ENCODE measurements around the gene CCDC6.
"Not testable (repeated sequence)": the region's sequence is repeated elsewhere in the genome, so short reads cannot be mapped to it uniquely, and the experiment has no call there.

Gene CCDC6

GRCh38 chr10:59812519-59813122, 93.7 kb downstream of the CCDC6 start:
- no peak for DNase-seq (ENCODE audit: low read depth in 2 of 2)

GRCh38 chr10:59809644-59809974, 96.7 kb downstream of the CCDC6 start:
- no peak for DNase-seq (ENCODE audit: low read depth in 2 of 2)

GRCh38 chr10:59808896-59809643, 97.3 kb downstream of the CCDC6 start:
- DNase-seq (ENCODE audit: low read depth in 2 of 2), result peak; percentile 34 to 36

- no peak for DNase-seq (ENCODE audit: low read depth in 2 of 2)
Observed at GRCh38 chr10:59807629-59808620, 98.4 kb downstream of the CCDC6 start.

DNA sequence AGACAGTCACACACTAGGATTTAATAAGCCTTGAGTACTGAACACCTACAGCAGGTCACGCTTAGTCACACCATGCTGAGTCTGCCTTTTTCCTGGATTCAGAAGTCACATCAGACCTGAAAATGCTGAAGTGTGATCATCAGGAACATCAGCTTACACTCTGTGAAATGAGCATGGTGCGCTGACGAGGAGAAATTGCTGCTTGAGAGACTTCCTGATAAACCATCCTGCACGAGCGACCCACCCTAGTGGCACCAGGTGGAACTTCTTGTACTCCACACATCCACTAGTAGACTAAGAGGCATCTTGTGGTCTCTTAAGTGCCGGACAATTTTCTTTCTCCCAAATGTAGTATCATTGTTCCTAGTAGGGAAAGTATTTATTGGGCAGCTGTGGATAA, 101.3 kb downstream of the CCDC6 start:
- DNase-seq (ENCODE audit: low read depth in 2 of 2), result no peak

DNA sequence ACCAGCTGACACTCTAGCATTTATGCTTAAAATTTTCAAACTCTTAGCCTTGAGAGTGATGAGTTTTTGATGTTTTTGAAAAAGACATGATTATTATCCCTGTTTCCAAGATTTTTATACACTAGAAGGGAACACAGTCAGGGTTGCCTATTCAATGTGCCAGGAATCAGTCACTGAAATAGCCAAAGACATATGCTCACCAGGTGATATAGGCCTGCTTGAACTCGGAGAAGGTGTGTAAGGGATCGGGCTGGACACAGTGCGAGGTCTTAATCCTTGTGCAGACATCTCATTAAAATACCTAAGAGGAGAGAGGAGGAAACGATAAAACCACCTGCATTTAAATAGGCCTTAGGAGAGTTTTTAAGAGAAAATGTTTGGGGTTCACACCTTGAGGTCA, 102.1 kb downstream of the CCDC6 start:
- DNase-seq (ENCODE audit: low read depth in 2 of 2), result no peak

- DNase-seq (ENCODE audit: low read depth in 2 of 2), result no peak
Observed at GRCh38 chr10:59803714-59804113, 102.6 kb downstream of the CCDC6 start.

GRCh38 chr10:59801171-59801570, 105.2 kb downstream of the CCDC6 start:
- no peak for DNase-seq (ENCODE audit: low read depth in 2 of 2)

GRCh38 chr10:59799421-59799820, 106.9 kb downstream of the CCDC6 start:
- DNase-seq (ENCODE audit: low read depth in 2 of 2), result no peak

- DNase-seq (ENCODE audit: low read depth in 2 of 2), result no peak
Observed at GRCh38 chr10:59793919-59794318, 112.4 kb downstream of the CCDC6 start.

GRCh38 chr10:59792812-59793211, 113.5 kb downstream of the CCDC6 start:
- DNase-seq (ENCODE audit: low read depth in 2 of 2), result no peak

- no peak for DNase-seq (ENCODE audit: low read depth in 2 of 2)
Observed at GRCh38 chr10:59791601-59792000, 114.8 kb downstream of the CCDC6 start.

DNA sequence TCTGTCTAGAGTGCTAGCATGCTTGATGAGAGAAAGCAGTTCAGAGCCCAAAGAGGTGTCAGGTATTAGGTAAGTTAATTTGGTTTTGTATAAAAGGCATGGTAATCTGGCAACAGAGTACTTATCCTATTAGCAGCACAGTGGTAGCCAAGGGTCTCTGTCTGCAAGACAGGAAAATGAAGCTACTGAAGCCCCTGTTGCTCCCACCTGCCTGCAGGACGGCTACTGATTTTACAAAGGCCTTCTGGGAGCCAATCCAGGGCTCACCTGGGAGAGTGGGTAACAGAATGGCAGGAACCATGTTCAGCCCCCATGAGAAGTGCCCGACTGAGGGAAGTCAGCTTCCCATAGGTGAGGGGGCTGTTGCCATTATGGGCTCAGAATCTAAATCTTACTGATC, 116.3 kb downstream of the CCDC6 start:
- DNase-seq (ENCODE audit: low read depth in 2 of 2), result not testable (repeated sequence)

DNA sequence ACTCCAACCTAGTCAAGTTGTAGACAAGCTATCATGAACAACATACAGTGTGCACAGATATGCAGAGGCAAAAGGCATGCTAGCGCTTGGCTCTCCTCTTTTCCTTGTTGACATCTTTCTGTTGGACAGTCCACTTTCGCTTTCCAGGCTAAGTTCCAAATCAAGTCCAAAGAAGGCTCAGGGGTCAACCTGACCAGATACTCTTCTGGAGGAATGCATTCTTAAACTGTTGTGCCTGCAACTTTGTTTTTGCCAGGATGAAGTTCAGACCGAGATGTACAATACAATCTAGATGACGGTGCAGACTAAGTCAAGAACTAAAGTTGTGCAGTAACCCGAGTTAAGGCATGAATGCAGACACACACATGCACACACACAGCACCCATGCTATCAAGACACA, 117.4 kb downstream of the CCDC6 start:
- DNase-seq (ENCODE audit: low read depth in 2 of 2), result not testable (repeated sequence)

DNA sequence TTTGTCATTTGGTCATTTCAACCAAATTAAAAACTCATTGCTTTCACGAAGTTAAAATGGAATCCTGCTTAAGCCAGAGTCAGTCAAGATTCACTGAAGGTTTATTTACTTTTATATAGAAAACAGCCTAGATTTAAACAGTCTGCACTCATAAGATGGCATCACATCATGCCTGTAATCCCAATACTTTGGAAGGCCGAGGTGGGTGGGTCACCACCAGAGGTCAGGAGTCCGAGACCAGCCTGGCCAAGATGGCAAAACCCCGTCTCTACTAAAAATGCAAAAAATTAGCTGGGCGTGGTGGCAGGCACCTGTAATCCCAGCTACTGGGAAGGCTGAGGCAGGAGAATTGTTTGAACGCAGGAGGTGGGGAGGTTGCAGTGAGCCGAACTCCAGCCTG, 119.3 kb downstream of the CCDC6 start:
- not testable (repeated sequence) for DNase-seq (ENCODE audit: low read depth in 2 of 2)

GRCh38 chr10:59785476-59785875, 120.9 kb downstream of the CCDC6 start:
- not testable (repeated sequence) for DNase-seq (ENCODE audit: low read depth in 2 of 2)

- no peak for DNase-seq (ENCODE audit: low read depth in 2 of 2)
Observed at GRCh38 chr10:59781511-59781910, 124.8 kb downstream of the CCDC6 start.

- no peak for DNase-seq (ENCODE audit: low read depth in 2 of 2)
Observed at GRCh38 chr10:59779756-59780533, 126.4 kb downstream of the CCDC6 start.

DNA sequence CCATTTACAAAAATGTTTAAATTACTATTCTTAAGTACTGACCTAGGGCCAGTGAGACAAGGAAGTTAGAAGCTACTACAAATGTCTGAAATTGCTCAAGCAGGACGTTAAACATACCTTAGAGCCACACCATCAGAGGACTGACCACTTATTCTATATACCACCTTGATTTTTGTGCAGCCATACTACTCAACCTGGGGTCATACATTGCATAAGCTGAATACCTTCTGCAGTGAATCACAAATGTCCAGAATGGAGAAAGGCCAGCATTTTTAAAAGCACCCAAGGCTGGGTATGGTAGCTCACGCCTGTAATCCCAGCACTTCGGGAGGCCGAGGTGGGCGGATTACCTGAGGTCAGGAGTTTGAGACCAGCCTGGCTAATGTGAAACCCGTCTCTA, 131.9 kb downstream of the CCDC6 start:
- DNase-seq (ENCODE audit: low read depth in 2 of 2), result no peak

GRCh38 chr10:59773088-59773487, 133.3 kb downstream of the CCDC6 start:
- DNase-seq (ENCODE audit: low read depth in 2 of 2), result no peak

GRCh38 chr10:59771162-59771807, 135.1 kb downstream of the CCDC6 start:
- no peak for DNase-seq (ENCODE audit: low read depth in 2 of 2)

Data from stimulated activated CD8-positive, alpha-beta memory T cell treated with anti-CD3 and anti-CD28 coated beads, Interleukin-7, amount 100 ng/mL, for 4 hours (primary cell).